GM18505 (cell line): Measurements from ENCODE around the gene SPRR3.
A peak's percentile ranks its signal among the peaks of the same experiment; 100 is the strongest.

Experiments used
- ATAC-seq: cut with Tn5 transposase; IDR thresholded peaks from one replicate; pipeline ENCODE4 v1.9.1; 2021; ENCODE audit not compliant: unreplicated experiment
- POLR2A ChIP-seq: IDR thresholded peaks from 4 replicates; pipeline ENCODE4 v1.6.1; 2011; ENCODE audit warnings: borderline replicate concordance; ENCODE audit not compliant: insufficient read depth, insufficient read length; ENCODE audit errors: extremely low read depth

The SPRR3 gene, protein sequence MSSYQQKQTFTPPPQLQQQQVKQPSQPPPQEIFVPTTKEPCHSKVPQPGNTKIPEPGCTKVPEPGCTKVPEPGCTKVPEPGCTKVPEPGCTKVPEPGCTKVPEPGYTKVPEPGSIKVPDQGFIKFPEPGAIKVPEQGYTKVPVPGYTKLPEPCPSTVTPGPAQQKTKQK

DNA sequence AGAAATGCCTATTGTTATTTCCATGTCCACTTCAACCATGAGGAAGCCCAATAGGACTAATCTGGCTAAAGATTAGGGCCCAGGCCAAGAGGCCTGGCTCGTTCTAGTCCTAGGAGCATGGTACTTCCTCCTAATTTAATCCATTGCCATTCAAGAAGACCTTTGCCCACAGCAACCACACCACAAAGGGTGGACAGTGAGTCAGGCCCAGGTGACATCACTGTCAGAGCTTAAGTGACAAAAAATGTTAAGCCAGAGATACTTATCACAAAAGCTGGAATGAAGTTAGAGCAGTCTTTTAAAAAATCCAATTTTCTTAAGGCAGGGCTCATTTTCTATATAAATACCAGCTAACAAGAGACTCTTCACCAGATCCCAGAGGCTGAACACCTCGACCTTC is at the start of gene SPRR3:
Gene SPRR3, plus strand, starts transcription at position 368 of the 400 bp plus-strand sequence. CDS start 1,272 bp downstream, outside the sequence.
- no peak for ATAC-seq
- TF ChIP-seq POLR2A: no peak

DNA sequence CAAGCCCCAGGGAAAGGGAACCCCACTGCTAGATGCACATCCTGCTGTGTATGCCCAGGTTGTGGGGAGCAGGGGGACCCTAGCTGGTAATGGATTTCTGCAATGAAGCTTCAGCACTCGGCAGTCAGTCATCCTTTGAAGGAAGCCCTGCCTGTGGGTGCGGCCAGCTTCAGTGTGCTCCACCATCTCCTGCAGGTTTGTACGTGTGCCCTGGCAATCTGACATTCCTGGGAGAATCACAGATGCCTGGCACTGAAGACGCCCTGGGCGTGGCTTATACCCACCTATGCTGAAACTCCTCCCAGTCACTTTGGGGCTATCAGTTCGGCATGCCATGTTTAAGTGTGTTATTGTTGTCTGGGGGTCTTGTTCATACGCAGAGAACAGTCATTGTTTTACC is 47.8 kb upstream of the SPRR3 start:
- no peak for TF ChIP-seq POLR2A
- ATAC-seq: no peak

GRCh38 chr1:152954436-152954835 is 47.1 kb upstream of the SPRR3 start:
- ATAC-seq: no peak
- no peak for TF ChIP-seq POLR2A

GRCh38 chr1:152957561-152957960 is 44.0 kb upstream of the SPRR3 start:
- no peak for ATAC-seq
- TF ChIP-seq POLR2A: no peak

DNA sequence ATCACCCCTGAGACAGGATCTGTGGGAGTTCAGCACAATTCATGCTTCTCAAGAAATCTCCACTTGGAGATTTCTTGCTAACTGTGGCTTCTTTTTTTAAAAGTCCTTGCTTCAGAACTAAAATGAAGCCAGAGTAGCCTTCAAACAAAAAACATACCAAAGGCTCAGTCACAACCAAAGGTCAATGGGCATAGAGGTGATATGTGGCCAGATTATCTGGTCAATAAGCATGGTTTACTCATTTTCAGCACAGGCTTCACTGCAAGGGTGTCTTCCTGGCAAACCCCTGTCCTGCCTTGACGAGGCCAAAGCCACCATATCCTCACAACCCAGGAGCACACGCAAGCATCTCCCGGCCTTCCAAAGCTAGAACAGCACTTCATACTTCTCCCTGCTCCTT is 42.3 kb upstream of the SPRR3 start:
- no peak for TF ChIP-seq POLR2A
- ATAC-seq: no peak

DNA sequence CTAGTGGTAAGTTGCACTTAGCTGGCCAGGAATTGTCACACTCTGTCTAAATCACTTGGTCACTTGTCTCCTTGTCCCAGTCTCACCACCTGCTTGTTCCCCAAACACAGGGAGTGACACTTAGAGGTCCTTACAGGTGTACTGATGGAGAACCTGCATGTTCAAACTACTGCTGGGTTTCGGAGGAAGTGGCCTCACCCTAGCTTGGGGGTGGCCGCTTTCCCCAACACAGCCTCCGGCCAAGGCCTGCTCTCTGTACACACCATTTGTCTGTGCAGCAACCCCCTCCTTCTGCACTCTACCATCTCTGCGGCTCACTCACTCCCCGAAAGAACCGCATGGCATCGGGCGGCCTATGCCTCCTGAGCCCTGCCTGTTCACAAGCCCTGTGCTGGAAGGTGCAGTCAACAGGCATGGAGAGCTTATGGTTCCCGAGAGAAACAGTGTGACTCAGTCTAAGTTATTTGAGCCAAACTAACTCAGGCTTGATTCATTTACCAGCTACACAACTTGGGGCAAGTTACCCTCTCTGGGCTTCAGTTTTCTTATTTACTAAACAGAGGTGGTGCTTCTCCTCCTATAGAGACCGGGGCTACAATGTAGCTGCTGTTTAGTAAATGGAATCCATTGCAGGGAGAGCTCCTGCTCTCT is 41.6 kb upstream of the SPRR3 start:
- no peak for ATAC-seq
- TF ChIP-seq POLR2A: no peak

DNA sequence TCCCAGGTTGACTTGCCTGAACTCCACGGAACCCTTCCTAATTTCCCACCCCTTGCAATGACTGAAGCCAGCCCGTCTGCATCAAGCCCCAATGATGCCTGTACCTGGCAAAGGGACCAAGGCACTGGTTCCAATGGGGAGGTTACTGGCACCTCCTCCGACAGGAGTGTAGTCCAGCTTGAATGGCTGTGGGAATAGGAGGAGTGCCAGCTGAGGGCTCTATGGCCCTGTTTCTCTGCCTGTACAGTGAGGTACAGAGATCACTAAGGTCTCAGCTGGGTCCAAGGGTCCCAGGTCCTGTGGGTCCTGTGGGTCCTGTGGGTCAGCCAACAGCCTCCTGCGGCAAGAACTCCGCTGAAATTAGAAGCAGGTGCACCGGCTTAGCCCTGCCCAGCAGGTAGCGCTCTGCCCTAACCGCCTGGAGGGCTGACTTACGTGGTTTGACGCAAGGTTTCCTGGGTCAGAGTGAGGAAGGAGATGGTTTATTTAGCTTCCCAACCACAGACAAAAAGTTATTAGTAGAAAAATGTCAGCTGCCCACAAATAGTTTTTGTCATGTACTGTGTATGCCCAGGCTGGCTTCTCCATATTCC is 41.0 kb upstream of the SPRR3 start:
- no peak for ATAC-seq

GRCh38 chr1:152961226-152961891 is 40.2 kb upstream of the SPRR3 start:
- ATAC-seq: no peak
- TF ChIP-seq POLR2A: no peak

More for the DNA sequence above, 41.0 kb upstream of the SPRR3 start:
- no peak for TF ChIP-seq POLR2A

DNA sequence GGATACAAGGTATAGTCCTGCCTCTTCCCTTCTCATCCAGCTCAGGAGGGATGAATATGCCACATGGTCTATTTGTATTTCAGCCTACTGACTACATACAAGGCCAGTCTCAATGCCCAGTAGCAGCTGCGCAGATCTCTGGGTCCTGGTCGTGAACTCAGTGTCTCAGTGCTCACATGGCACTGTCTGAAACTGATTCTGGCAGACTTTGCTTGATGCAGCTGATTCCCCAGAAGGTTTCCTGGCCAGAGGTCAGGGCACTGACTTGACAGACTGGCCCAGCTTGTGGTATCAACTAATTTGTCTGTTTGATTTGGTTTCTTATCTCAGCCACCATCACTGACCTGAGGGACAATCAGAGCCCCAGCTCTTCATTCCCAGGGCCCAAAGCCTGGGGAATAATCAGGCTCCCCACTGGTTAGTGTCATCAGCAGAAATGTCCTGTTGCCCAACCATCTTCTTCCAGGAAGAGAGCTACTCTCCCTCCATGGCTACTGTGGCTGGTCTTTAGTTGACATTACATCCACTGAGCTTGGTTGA is 38.6 kb upstream of the SPRR3 start:
- ATAC-seq: no peak
- TF ChIP-seq POLR2A: no peak

- ATAC-seq: no peak
These were observed 37.0 kb upstream of the SPRR3 start for GRCh38 chr1:152964536-152964935.

GRCh38 chr1:152965853-152966252 is 35.7 kb upstream of the SPRR3 start:
- no peak for TF ChIP-seq POLR2A
- no peak for ATAC-seq

More at GRCh38 chr1:152964536-152964935, 37.0 kb upstream of the SPRR3 start:
- TF ChIP-seq POLR2A: no peak

DNA sequence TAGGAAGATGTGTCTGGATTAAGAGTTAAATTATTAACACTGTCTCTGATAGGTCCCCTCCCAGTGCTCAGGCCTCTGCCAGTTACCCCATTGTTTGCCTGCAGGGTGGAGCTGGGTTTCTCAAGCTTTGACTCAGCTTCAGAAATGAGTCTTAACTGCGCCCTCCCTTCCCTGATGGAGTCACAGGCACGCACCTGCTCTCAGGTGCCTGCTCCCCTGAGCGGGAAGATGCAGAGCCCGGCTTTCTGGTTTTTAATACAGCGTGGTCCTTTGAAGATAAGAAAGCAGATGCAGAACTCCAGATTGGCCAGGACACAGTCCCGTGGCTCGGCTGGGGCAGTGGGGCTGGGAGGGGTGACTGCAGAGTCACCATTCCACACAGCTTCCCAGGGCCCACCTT is 34.3 kb upstream of the SPRR3 start:
- no peak for TF ChIP-seq POLR2A
- ATAC-seq: no peak

- no peak for TF ChIP-seq POLR2A
- ATAC-seq: peak; percentile 91
These were observed 33.3 kb upstream of the SPRR3 start for GRCh38 chr1:152968248-152968647.

GRCh38 chr1:152969036-152969435 is 32.5 kb upstream of the SPRR3 start:
- ATAC-seq: no peak
- TF ChIP-seq POLR2A: no peak

- no peak for ATAC-seq
- TF ChIP-seq POLR2A: no peak
These were observed 31.1 kb upstream of the SPRR3 start, which contains the start of gene SPRR4 for GRCh38 chr1:152970495-152970894. TSS of gene SPRR4 (plus strand) at chr1:152970648. CDS start at chr1:152971891, 1,243 bp downstream.
